HG03064 (cell line): Measurements from ENCODE around the gene TEKT3.
A peak's percentile ranks its signal among the peaks of the same experiment; 100 is the strongest.

Source experiments
- ATAC-seq: cut with Tn5 transposase; IDR thresholded peaks from one replicate; pipeline ENCODE4 v1.9.1; 2021; ENCODE audit warnings: low read depth; ENCODE audit not compliant: unreplicated experiment

The TEKT3 gene

DNA sequence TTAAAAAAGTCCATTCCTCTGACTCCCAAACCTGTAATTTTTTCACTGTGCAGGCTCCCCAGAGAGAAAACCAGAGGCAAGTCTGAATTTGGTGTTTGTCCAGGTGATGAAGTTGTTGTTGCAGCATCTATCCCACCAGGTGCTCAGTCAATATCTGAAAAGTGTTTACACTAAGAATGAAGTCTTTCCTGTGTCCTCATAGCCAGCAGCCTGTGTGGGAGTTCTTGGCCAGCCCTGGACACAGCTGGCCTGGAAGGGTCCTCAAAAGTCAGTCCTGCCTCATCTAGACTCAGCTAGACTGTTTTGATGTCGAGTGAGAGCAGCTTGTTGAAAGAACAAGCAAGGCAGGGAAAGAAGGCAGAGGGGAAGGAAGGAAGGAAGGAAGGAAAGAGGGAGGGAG, 72.9 kb downstream of the TEKT3 start:
- no peak for ATAC-seq

DNA sequence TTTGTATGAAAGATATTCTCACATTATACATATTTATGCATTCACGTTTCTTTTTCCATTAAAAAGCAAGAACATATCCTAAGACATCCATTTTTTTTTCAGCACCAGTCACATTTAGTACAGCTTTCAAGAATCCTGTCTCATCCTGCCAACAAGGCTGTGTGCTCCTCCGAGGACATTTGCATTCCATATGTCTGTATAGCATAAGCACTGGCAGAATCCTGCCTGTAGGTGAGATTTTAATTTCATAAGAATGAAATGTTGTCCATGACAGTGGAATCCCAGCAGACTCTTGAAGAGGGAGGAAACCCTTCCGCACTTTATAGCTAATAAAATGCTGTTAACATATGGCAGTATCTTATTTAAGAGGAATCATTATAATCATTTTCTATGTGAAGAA, 73.4 kb downstream of the TEKT3 start:
- no peak for ATAC-seq

DNA sequence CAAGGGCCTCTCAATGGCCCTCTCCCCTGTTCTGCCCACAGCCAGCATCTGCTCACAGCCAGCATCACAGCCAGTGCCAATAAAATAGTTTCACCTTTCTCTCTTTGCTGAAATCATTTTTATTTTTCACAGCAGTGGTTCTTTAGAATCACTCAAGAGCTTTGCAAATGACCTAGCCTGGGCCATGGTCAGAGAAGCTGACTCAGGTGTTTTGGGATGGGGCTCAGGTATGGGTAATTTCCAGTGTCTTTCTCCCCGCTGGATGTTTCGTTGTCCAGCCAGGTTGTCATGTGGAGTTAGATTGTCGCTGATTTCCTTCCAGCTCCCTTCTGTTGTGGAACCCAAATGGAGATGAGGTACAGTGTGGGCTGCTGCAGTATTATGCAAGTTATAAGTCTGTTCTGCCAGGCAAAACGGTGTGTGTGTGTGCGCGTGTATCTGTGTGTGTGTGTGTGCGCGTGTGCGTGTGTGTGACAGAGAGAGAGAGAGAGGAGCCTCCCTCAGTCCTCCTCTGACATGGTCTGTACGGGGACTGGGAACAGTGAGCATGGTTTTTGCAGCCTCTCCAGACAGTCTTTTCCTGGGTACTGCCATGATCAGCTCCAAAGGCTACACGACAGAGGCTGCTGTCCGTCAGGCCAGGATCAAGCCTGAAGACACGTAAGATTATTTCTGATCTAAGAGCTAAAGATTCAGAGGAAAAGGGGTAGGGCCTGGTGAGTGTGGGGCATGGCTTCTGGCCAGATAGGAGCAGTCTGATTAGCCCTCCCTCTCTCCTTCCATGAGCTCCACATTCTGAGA, 74.9 kb downstream of the TEKT3 start:
- no peak for ATAC-seq

DNA sequence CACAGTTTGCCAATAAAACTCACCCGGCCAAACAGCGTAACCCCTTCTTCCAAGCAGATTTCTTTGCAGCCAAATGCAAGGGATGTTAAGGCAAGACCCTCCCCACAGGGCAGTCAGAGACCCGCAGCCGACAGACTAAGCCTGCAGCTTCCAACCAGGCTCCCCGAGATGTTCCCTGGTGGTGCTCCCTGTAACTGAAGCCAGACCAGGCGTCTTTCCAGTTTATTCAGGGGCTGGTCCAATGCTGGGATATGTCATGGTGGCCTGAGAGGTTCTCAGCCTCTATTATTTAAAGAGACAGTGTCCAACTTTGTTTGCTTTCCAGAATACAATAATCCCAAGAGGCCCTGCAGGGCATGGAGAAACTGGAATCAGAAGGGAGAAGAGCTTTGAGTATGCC, 76.3 kb downstream of the TEKT3 start, which contains the start of gene PMP22:
TSS of gene PMP22 (minus strand) at position 196 of the 400 bp plus-strand sequence. CDS start 4,599 bp downstream, outside the sequence.
- ATAC-seq = no peak

- no peak for ATAC-seq
Measured at GRCh38 chr17:15264542-15264941, 76.9 kb downstream of the TEKT3 start.

DNA sequence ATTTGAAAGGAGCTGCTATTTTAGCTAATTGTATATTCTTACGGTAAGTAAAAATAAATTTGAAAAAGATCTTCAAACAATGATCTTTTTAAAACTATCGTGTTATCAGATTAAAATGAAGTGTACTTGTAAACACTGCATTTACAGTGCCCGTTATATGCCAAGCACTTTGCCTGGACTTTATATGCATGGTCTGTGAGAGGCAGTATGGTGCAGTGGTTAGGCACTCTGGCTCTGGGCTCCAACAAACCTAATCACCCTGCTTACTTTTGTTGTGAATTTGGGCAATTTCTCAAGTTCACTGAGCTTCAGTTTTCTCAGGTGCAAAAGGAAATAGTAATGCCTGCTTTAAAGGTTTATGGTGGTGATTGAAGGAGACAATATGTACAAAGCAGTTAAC, 77.7 kb downstream of the TEKT3 start:
- no peak for ATAC-seq

DNA sequence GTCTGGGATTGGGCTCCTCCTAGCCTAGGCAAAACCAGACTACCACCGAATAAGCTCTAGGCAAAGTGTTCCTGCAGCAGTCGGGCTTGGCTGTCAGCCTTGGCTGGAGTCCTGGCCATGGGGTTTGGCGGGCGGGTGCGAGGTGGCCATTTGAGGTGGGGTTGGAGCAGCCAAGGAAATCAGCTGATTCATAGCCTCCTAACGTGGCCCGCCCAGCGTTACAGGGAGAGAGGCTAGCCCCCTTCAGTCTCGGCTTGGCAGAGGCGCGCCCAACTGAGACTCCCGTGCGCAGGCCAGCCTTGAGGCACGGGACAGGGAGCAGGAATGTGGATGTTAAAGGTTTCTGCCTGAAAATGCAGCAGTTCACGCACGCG, 78.2 kb downstream of the TEKT3 start:
- ATAC-seq = no peak

DNA sequence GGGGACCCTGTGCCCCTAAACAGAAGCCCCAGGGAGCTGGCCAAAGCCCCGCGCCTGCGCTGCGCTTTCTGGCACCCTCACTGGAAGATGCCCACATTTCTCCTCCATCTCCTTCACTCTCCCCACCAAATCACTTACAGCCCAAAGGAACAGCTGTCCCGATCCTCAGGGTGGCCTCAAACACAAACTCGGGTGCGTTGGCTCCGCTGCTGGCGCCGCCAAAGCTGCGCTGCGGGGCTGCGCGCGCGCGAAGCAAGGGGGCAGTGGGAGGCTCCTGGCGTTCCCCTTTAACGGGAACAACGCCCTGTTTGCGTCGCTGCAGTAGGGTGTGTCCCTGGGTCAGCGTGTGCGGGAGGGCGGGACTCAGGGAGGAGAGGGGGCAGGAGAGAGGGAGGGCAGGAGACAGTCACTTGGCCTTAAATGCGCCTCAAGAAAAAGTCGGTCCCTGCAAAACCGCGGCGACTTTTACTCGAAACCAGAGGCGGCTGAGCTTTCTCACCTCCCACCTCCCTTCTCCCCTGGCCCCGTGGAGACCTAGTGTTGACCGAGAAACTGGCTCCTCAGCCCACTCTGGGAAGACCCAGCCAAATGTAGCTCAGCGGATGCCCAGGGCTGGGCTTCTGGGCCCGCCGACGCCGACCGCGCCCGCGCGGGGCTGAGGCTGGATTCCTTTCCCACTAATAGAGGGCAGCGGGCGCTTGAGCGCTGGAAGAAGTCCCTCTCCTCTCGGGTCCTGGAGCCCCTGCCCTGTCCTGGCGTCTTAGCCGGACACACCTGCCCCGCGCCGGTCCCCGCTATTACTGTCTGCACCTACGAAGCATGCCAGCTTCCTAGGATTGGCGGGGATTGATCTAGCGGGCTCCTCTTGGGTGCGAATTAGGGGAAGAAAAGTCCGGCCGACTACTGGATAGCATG, 78.8 kb downstream of the TEKT3 start:
- no peak for ATAC-seq

GRCh38 chr17:15261802-15262290, 79.6 kb downstream of the TEKT3 start:
- ATAC-seq = no peak

GRCh38 chr17:15261258-15261801, 80.1 kb downstream of the TEKT3 start:
- no peak for ATAC-seq

- no peak for ATAC-seq
Measured at GRCh38 chr17:15260376-15261257, 80.8 kb downstream of the TEKT3 start.

- ATAC-seq = no peak
Measured at GRCh38 chr17:15257796-15258512, 83.4 kb downstream of the TEKT3 start.

GRCh38 chr17:15257258-15257788, 84.1 kb downstream of the TEKT3 start:
- peak; percentile 75 for ATAC-seq

GRCh38 chr17:15256689-15257088, 84.7 kb downstream of the TEKT3 start:
- no peak for ATAC-seq

GRCh38 chr17:15255713-15256454, 85.5 kb downstream of the TEKT3 start:
- ATAC-seq = no peak
